Measurements from ENCODE around the gene ZNRF3.

ZNRF3 gene

GRCh38 chr22:29095459-29095858, 212.1 kb downstream of the ZNRF3 start (continued):
- no peak for TF ChIP-seq ZNF112 (tag by site-specific recombination; IDR thresholded peaks at IDR 0.05)
- TF ChIP-seq ZNF214 (tag by site-specific recombination; IDR thresholded peaks at IDR 0.05; ENCODE audit: borderline replicate concordance): no peak
- TF ChIP-seq RBAK (tag by site-specific recombination; IDR thresholded peaks at IDR 0.05): no peak
- TF ChIP-seq PATZ1 (tag by site-specific recombination; IDR thresholded peaks at IDR 0.05): no peak
- TF ChIP-seq ZBTB6 (tag by site-specific recombination; IDR thresholded peaks at IDR 0.05): no peak

GRCh38 chr22:29096736-29097669, 213.6 kb downstream of the ZNRF3 start:
- H3K27ac ChIP-seq (ENCODE audit: extremely low read depth, low read depth, low read length): peak overlapping the region; percentile 13; the same call in 1 of the 2 replicates
- no peak overlapping the region for H3K4me3 ChIP-seq (ENCODE audit: low read depth, low read length)
- no peaks in the 10 kb centered on the region; the same call in 1 of the 2 replicates for H3K4me1 ChIP-seq (ENCODE audit: control insufficient read depth, insufficient read depth, low read length)
- ChIA-PET POLR2A (no interaction called here), CTCF (interaction anchor here (0.8 to 2.4 kb wide), 3 partner anchors 15 to 149 kb away, joined by 4 to 9 read pairs (median 7); no protein-coding TSS in a partner anchor)
- no peaks in the 10 kb centered on the region for H3K9me3 ChIP-seq (ENCODE audit: control insufficient read depth, insufficient read depth, low read depth, low read length)
- H3K36me3 ChIP-seq (ENCODE audit: control insufficient read depth in 2 of 2, insufficient read depth in 1 of 2, low read length in 2 of 2): peaks cover 0 to 29% of the 10 kb centered on the region in 2 experiments; a peak in 2 of 3 replicates
- TF ChIP-seq ZNF266 (tag by site-specific recombination; IDR thresholded peaks at IDR 0.05; ENCODE audit: low read depth) (no peak), ZNF366 (tag by site-specific recombination; conservative IDR thresholded peaks at IDR 0.05) (no peak), ZBTB17 (tag by site-specific recombination; IDR thresholded peaks at IDR 0.05) (peak; percentile 65), ZNF221 (tag by site-specific recombination; IDR thresholded peaks at IDR 0.05; ENCODE audit: borderline replicate concordance) (no peak), TCF7L2 (IDR thresholded peaks at IDR 0.05; ENCODE audit: borderline replicate concordance, low read depth, low read length) (peak; percentile 75), YY1 (tag by site-specific recombination; IDR thresholded peaks at IDR 0.05) (no peak), ZFP3 (tag by site-specific recombination; IDR thresholded peaks at IDR 0.05; ENCODE audit: low read depth) (no peak), ZNF501 (tag by site-specific recombination; IDR thresholded peaks at IDR 0.05) (no peak), ZNF391 (tag by site-specific recombination; IDR thresholded peaks at IDR 0.05; ENCODE audit: borderline replicate concordance, low read depth) (no peak), KLF10 (tag by site-specific recombination; IDR thresholded peaks at IDR 0.05) (no peak), SP7 (tag by site-specific recombination; IDR thresholded peaks at IDR 0.05) (peak; percentile 29; the same call in 1 of the 2 replicates), PRDM6 (tag by site-specific recombination; IDR thresholded peaks at IDR 0.05) (peak; percentile 93), FEZF1 (tag by site-specific recombination; IDR thresholded peaks at IDR 0.05) (peak; percentile 93), SALL2 (tag by site-specific recombination; IDR thresholded peaks at IDR 0.05; ENCODE audit: borderline replicate concordance) (no peak), TRIM28 (IDR thresholded peaks at IDR 0.05; ENCODE audit: borderline replicate concordance, low read length) (peak; percentile 43; the same call in 1 of the 2 replicates), ZNF138 (tag by site-specific recombination; IDR thresholded peaks at IDR 0.05; ENCODE audit: borderline replicate concordance) (no peak), KLF17 (tag by site-specific recombination; IDR thresholded peaks at IDR 0.05) (no peak), ZBTB11 (tag by site-specific recombination; conservative IDR thresholded peaks at IDR 0.05; ENCODE audit: low read depth) (no peak)
